Nephron progenitor cell (in vitro differentiated cells): ENCODE data around the gene CAMTA1.

Experiments used
- DNase-seq: peaks from one replicate; pipeline ENCODE4 v3.0.0; 2021
- H3K27ac Mint-ChIP-seq: 2 replicates; pipeline ENCODE4 v1.8.0; 2021; ENCODE audit warnings: mild to moderate bottlenecking, moderate library complexity, mixed read lengths
- H3K27me3 Mint-ChIP-seq: 2 replicates; pipeline ENCODE4 v1.8.0; 2021; ENCODE audit warnings: mild to moderate bottlenecking, low read depth, mixed read lengths; ENCODE audit not compliant: poor library complexity
- H3K36me3 Mint-ChIP-seq: 2 replicates; pipeline ENCODE4 v1.8.0; 2021; ENCODE audit warnings: low read depth, mixed read lengths
- H3K4me1 Mint-ChIP-seq: 2 replicates; pipeline ENCODE4 v1.8.0; 2021; ENCODE audit warnings: mixed read lengths
- H3K4me3 Mint-ChIP-seq: 2 replicates; pipeline ENCODE4 v1.8.0; 2021; ENCODE audit warnings: mild to moderate bottlenecking, moderate library complexity, mixed read lengths
- H3K9me3 Mint-ChIP-seq: 2 replicates; pipeline ENCODE4 v1.8.0; 2021; ENCODE audit warnings: mild to moderate bottlenecking, moderate library complexity, mixed read lengths
- CTCF ChIP-seq: fragments of 200-600 bp; sonication (generic); IDR thresholded peaks from 2 replicates; pipeline ENCODE4 v1.5.0; 2021; ENCODE audit warnings: antibody characterized with exemption

CAMTA1 gene

GRCh38 chr1:7813677-7814373 lies 1028.6 kb downstream of the CAMTA1 start:
- Mint-ChIP-seq H3K27ac (no peak overlapping the region), H3K4me3 (no peak overlapping the region), H3K9me3 (peaks cover 25% of the 10 kb centered on the region), H3K4me1 (no peaks in the 10 kb centered on the region), H3K36me3 (peaks cover 35% of the 10 kb centered on the region), H3K27me3 (peaks cover 2% of the 10 kb centered on the region)
- TF ChIP-seq CTCF, result no peak
- DNase-seq, result no peak
